ENCODE results near the gene PDK1. TPM values are rescaled to one million over a fixed set of nuclear protein-coding genes. Genes with fewer than 3 reads are reported as not detected.

PDK1 gene
- total and polyA plus RNA-seq, 2 experiments from 2014 or later, result 383 to 619 TPM

DNA sequence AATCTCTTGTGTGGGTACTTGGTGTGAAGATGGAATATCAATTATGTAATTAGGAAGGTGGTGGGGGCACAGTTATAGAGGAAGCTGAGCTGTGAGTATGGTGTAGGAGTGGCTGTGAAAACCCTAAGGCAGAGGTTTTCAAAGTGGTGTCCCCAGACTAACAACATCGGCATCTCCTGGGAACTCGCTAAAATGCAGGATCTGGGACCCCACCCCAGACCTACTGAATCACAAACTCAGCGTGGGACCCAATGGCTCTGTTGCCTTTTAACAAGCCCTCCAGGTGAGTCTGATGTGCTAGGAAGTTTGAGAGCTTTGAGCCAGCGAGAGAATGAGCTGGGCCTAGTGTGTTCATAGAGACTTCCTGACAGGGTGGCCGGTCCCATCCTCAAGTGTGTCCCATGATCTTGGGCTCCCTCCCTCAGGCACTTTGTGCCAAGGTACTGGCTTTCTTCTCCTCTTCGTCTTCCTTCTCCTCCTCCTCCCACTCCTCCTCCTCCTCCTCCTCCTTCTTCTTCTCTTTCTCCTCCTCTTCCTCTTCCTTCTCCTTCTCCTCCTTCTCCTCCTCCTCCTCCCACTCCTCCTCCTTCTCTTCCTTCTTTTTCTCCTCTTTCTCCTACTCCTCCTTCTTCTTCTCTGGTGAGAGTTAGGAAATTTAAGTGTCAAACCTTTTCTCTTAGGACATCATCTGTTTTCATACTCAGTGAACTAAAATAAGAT lies 86.6 kb downstream of the PDK1 start:
- DNase-seq (ENCODE audit: low read depth in 1 of 2, low spot score in 1 of 2), result no peak
- Histone ChIP-seq H3K27me3 (no peaks in the 10 kb centered on the region), H3K9me3 (ENCODE audit: low read depth) (no peaks in the 10 kb centered on the region), H3K36me3 (no peaks in the 10 kb centered on the region), H3K4me3 (no peak overlapping the region), H3K27ac (no peak overlapping the region), H3K4me1 (ENCODE audit: low read depth) (peaks cover 10% of the 10 kb centered on the region)
- no peak for TF ChIP-seq CTCF (IDR thresholded peaks at IDR 0.05; ENCODE audit: low read depth, low read length)

- Histone ChIP-seq H3K27ac (no peak overlapping the region), H3K4me3 (no peak overlapping the region), H3K4me1 (ENCODE audit: low read depth) (peaks cover 10% of the 10 kb centered on the region), H3K9me3 (ENCODE audit: low read depth) (no peaks in the 10 kb centered on the region), H3K36me3 (no peaks in the 10 kb centered on the region), H3K27me3 (no peaks in the 10 kb centered on the region)
- TF ChIP-seq CTCF (IDR thresholded peaks at IDR 0.05; ENCODE audit: low read depth, low read length), result no peak
- DNase-seq (ENCODE audit: low read depth in 1 of 2, low spot score in 1 of 2), result no peak
These were observed 87.3 kb downstream of the PDK1 start for GRCh38 chr2:172643142-172643541.

GRCh38 chr2:172647439-172647838 lies 91.5 kb downstream of the PDK1 start:
- TF ChIP-seq CTCF (IDR thresholded peaks at IDR 0.05; ENCODE audit: low read depth, low read length), result no peak
- Histone ChIP-seq H3K4me1 (ENCODE audit: low read depth) (no peaks in the 10 kb centered on the region), H3K36me3 (no peaks in the 10 kb centered on the region), H3K9me3 (ENCODE audit: low read depth) (no peaks in the 10 kb centered on the region), H3K4me3 (no peak overlapping the region), H3K27me3 (no peaks in the 10 kb centered on the region), H3K27ac (no peak overlapping the region)
- DNase-seq (ENCODE audit: low read depth in 1 of 2, low spot score in 1 of 2), result no peak

DNA sequence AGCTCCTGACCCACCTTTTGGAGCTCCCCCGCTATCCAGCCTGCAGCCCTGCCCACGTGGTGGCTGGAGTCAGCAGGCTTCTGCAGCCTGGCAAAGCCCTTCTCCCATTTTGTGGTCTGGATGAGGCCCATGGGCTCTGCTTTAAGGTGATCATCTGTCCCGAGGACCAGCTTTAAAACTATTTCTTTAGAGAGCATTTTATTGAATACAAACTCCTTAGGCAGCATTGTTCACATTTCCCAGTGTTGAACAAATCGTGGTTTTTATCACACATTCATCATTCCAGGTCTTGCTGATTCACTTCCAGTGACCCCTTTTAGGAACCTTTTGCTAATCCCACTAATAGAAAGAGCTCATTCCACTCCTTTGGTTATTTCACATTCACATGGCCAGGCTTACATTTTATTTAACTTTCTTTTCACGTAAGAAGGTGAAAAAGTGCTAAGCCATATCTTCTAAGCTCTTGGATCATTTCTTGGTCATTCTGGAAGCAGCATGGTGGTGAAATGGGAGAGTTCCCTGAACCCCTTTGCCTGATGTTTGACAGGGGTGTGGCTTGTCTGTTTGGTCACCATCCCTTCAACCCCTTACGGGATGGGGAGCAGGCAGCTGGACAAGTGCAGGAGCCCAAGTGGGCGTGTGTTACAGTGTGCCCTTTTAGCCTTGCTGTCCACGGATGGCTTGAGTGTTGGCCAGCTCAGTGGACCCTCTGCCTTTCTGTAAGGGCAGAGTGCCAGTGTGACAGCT lies 99.4 kb downstream of the PDK1 start:
- no peak for TF ChIP-seq CTCF (IDR thresholded peaks at IDR 0.05; ENCODE audit: low read depth, low read length)
- H3K27me3 ChIP-seq, result no peaks in the 10 kb centered on the region
- H3K27ac ChIP-seq, result no peak overlapping the region
- DNase-seq (ENCODE audit: low read depth in 1 of 2, low spot score in 1 of 2), result peak in 1 of 2 donors; percentile 29
- no peaks in the 10 kb centered on the region for H3K36me3 ChIP-seq
- no peak overlapping the region for H3K4me3 ChIP-seq
- H3K9me3 ChIP-seq (ENCODE audit: low read depth), result no peaks in the 10 kb centered on the region
- H3K4me1 ChIP-seq (ENCODE audit: low read depth), result no peaks in the 10 kb centered on the region

DNA sequence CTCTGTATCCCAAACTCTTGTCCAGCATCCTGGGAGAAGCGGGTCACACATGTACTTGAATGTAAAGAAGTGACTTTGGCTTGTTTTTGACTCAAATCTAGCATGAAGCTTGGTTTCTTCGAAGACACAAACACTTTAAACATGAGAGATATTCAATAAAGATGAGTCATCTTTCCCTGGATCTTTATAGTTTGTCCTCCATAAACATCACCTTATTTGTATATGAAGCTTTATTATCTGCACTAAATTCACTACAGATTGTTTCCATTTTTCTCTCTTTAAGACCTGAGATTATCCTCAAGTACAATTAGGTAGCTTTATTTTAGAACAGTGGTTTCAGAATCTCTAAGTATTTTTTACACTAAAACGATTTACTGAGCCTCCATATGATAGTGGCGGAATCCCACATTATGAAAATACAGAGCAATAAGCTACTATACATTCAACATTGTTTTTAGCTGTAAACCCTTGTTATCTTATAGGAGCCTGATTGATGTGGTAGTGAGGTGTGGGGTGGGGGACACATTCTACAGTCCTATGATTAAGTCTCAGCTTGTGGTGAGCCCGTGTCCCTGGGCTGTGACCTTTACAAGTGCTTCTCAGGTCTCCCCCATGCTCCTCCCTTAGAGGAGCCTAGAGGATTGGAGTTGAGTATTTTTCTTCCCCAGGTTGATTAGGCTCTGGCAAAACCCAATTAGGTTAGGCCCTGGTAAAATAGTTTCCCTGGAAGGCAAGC lies 100.1 kb downstream of the PDK1 start:
- TF ChIP-seq CTCF (IDR thresholded peaks at IDR 0.05; ENCODE audit: low read depth, low read length), result no peak
- no peak for DNase-seq (ENCODE audit: low read depth in 1 of 2, low spot score in 1 of 2)
- Histone ChIP-seq H3K9me3 (ENCODE audit: low read depth) (no peaks in the 10 kb centered on the region), H3K4me3 (no peak overlapping the region), H3K27me3 (no peaks in the 10 kb centered on the region), H3K4me1 (ENCODE audit: low read depth) (no peaks in the 10 kb centered on the region), H3K36me3 (no peaks in the 10 kb centered on the region), H3K27ac (no peak overlapping the region)

Other genes with a start within 250 kb of the PDK1 start
- gene ITGA6, start 128.5 kb upstream of the PDK1 start, total RNA-seq, result 20.5 and 28.3 TPM in 2 replicates
- gene ITGA6, start 128.5 kb upstream of the PDK1 start, polyA plus RNA-seq, result 16.3 and 22.3 TPM in 2 replicates
- gene RAPGEF4, start 179.8 kb downstream of the PDK1 start, total RNA-seq, result 8.5 and 21.2 TPM in 2 replicates
- gene RAPGEF4, start 179.8 kb downstream of the PDK1 start, polyA plus RNA-seq, result 5.3 and 9.4 TPM in 2 replicates

All from cardiac muscle cell (in vitro differentiated cells and primary cell).